Stomach (tissue), 4 donors: Measurements from ENCODE around the gene BABAM2.

Experiments used
- EP300 ChIP-seq: sonication (generic); formaldehyde crosslinking; IDR thresholded peaks from one replicate; pipeline ENCODE4 v1.6.1; 2017; ENCODE audit warnings: antibody characterized with exemption
- POLR2A ChIP-seq, 4 donors: fragments of 450-650 bp; IDR thresholded peaks; one replicate each; pipeline ENCODE4 v1.6.1; 2016; ENCODE audit warnings: antibody characterized with exemption in 4 of 4, control low read depth in 2 of 4, mild to moderate bottlenecking in 1 of 4, moderate library complexity in 1 of 4
- TF ChIP-seq, protein P1 (sequence below), 7 experiments: fragments of 450-650 bp in 4 of 7; fragments of 200-600 bp in 3 of 7; sonication (generic) in 3 of 7; IDR thresholded peaks; one replicate each; pipeline ENCODE4 v1.5.1; 2016 to 2019; ENCODE audit warnings: antibody characterized with exemption in 7 of 7, control low read depth in 2 of 7, mild to moderate bottlenecking in 1 of 7

DNA sequence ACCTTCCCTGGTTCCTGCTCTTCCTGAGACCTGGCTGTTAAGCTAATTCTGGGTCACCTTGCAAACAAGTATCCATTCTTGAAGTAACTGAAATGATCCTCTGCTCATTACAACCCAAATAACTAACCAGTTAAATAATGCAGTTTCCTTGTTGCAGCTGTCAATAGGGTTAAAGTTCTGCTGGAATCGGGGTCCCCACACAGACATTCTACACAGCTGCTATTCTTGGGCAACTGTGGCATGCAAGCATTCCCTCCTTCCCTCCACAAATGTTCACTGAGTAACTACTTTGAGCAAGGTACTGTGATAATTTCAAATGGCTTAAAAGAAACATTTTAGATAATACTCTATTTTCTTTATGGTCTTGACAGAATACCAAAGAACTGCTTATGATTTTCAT, 17.4 kb upstream of the BABAM2 start:
- TF ChIP-seq, protein P1, sequence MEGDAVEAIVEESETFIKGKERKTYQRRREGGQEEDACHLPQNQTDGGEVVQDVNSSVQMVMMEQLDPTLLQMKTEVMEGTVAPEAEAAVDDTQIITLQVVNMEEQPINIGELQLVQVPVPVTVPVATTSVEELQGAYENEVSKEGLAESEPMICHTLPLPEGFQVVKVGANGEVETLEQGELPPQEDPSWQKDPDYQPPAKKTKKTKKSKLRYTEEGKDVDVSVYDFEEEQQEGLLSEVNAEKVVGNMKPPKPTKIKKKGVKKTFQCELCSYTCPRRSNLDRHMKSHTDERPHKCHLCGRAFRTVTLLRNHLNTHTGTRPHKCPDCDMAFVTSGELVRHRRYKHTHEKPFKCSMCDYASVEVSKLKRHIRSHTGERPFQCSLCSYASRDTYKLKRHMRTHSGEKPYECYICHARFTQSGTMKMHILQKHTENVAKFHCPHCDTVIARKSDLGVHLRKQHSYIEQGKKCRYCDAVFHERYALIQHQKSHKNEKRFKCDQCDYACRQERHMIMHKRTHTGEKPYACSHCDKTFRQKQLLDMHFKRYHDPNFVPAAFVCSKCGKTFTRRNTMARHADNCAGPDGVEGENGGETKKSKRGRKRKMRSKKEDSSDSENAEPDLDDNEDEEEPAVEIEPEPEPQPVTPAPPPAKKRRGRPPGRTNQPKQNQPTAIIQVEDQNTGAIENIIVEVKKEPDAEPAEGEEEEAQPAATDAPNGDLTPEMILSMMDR (IDR thresholded peaks at IDR 0.05), result no peak
- no peak for TF ChIP-seq POLR2A (IDR thresholded peaks at IDR 0.05)
- TF ChIP-seq EP300, result no peak
